C4-2B (cell line): ENCODE results near the gene PPP1CB.
"Not testable (repeated sequence)": the region's sequence is repeated elsewhere in the genome, so short reads cannot be mapped to it uniquely, and the experiment has no call there.

Experiments
- H3K27ac ChIP-seq: fragments of 450-650 bp; 2 replicates; pipeline ENCODE4 v1.5.1; 2017
- ZFX ChIP-seq: fragments of 450-650 bp; IDR thresholded peaks from 2 replicates; pipeline ENCODE4 v1.6.1; 2017
- TF ChIP-seq, protein P1 (sequence below): fragments of 450-650 bp; conservative IDR thresholded peaks from 2 replicates; pipeline ENCODE4 v1.5.1; 2017; ENCODE audit warnings: mild to moderate bottlenecking

PPP1CB gene

DNA sequence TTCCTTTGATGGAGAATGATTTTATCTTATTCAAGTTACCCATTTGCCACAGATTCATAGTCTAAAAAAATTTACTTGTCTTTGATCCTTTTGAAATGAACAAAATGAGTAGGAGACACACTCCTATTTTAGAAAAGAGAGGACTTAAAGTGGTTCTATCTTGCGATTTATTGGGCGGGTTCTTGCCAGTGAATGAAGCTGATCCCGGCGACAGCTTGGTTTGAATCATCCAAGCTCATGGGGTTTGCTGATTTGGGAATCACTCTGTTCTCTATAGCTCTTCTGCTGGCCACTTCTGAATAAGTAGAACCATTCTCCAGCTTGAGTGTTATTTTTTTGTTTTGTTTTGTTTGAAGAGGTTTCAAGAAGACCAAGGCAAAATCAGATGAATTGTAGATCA lies 25.5 kb upstream of the PPP1CB start:
- TF ChIP-seq, protein P1, sequence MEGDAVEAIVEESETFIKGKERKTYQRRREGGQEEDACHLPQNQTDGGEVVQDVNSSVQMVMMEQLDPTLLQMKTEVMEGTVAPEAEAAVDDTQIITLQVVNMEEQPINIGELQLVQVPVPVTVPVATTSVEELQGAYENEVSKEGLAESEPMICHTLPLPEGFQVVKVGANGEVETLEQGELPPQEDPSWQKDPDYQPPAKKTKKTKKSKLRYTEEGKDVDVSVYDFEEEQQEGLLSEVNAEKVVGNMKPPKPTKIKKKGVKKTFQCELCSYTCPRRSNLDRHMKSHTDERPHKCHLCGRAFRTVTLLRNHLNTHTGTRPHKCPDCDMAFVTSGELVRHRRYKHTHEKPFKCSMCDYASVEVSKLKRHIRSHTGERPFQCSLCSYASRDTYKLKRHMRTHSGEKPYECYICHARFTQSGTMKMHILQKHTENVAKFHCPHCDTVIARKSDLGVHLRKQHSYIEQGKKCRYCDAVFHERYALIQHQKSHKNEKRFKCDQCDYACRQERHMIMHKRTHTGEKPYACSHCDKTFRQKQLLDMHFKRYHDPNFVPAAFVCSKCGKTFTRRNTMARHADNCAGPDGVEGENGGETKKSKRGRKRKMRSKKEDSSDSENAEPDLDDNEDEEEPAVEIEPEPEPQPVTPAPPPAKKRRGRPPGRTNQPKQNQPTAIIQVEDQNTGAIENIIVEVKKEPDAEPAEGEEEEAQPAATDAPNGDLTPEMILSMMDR: no peak
- TF ChIP-seq ZFX: no peak
- no peak overlapping the region for H3K27ac ChIP-seq

DNA sequence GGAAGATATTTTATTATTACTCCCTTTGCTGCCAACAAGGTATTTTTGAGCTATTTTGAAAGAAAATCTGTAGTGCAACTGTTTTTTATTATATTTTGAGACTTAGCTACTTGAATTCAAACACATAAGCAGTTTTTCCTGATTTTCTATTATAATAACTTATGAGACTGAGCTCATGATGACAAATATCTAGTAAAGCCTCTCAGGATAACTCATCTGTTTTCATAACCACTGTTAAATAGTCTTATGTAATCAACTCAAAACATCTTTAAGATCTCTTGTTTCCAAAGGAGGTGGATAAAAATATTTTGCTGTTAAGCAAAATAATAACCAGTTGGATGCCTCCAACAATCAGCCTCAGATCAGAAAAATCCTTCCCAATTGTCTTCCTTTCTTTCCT lies 21.9 kb upstream of the PPP1CB start:
- TF ChIP-seq ZFX: no peak
- TF ChIP-seq, protein P1: no peak
- no peak overlapping the region for H3K27ac ChIP-seq

DNA sequence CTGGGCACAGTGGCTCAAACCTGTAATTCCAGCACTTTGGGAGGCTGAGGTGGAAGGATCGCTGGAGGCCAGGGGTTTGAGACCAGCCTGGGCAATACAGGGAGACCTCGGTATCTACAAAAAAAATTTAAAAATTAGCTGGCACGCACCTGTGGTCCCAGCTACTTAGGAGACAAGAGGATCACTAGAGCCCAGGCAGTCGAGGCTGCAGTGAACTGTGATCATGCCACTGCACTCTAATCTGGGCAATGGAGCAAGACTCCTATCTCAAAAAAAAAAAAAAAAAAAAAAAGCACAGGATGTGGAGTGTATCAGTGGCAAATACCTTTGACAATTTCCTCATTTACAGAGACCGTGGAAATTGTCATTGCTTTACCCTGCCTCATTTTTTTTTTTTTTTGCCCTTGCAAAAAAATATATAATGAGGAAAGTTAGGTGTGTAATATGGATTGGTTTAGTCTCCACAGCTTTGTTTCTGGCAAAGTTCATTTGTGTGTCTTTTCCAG lies 20.9 kb upstream of the PPP1CB start:
- TF ChIP-seq, protein P1: no peak
- no peak for TF ChIP-seq ZFX
- no peak overlapping the region for H3K27ac ChIP-seq

DNA sequence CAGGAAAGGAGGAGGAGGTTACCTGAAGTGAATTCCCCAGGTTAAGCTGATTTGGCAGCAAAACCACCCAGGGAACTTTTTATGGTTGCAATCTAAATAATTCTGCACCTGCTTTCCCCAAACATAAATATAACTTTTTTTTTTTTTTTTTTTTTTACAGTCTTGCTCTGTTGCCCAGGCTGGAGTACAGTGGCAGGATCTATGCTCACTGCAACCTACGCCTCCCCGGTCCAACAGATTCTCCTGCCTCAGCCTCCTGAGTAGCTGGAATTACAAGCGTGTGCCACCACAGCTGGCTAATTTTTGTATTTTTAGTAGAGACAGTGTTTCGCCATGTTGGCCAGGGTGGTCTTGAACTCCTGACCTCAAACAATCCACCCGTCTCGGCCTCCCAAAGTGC lies 16.1 kb upstream of the PPP1CB start:
- TF ChIP-seq ZFX: no peak
- TF ChIP-seq, protein P1: no peak

DNA sequence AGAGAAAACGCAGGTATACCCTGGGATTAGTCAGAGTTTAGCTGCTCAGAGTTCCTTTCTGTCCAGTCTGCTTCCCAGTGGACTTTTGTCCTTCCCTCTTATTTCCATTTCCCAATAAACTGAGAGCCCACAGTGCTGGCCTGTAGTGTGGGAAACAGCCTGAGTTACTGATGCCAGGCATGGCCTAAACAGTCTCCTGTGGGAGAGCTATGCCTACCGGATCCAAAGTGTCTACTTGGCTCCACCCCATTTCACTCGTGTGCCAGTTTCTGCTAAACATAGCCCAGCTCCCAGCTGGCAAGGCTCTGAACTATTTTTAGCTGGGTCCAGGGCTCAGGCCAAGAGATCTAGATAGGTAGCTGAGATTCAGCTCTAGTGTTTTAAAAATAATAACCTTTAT lies 15.6 kb upstream of the PPP1CB start:
- peak overlapping the region; percentile 68 for H3K27ac ChIP-seq
- TF ChIP-seq, protein P1: no peak
- TF ChIP-seq ZFX: no peak

More for the DNA sequence above, 16.1 kb upstream of the PPP1CB start:
- H3K27ac ChIP-seq: peak overlapping the region; percentile 68

DNA sequence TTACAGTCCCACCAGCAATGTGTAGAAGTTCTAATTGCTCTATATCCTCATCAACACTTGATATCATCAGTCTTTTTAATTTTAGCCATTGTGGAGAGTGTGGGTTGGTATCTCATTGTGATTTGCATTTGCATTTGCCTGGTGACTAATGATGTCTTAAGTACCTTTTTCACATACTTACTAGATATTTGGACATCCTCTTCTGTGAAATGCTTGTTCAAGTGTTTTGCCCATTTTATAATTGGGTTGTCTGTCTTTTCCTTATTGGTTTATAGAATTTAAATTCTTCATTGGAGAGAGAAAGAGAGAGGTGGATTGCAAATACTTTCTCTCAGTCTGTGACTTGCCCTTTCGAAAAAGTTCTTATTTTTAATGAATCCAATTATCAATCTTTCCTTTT lies 14.0 kb upstream of the PPP1CB start:
- TF ChIP-seq ZFX: no peak
- TF ChIP-seq, protein P1: no peak

DNA sequence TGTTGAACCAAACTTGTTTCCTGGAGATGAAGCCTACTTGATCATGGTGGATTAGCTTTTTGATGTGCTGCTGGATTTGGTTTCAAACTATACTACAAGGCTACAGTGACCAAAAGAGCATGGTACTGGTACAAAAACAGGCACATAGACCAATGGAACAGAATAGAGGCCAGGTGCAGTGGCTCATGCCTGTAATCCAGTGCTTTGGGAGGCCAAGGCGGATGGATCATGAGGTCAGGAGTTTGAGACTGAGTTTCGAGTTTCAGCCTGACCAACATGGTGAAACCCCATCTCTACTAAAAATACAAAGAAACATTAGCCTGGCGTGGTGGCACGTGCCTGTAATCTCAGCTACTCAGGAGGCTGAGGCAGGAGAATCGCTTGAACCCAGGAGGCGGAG lies 9.0 kb upstream of the PPP1CB start:
- H3K27ac ChIP-seq: not testable (repeated sequence)

More for the DNA sequence above, 14.0 kb upstream of the PPP1CB start:
- H3K27ac ChIP-seq: no peak overlapping the region

DNA sequence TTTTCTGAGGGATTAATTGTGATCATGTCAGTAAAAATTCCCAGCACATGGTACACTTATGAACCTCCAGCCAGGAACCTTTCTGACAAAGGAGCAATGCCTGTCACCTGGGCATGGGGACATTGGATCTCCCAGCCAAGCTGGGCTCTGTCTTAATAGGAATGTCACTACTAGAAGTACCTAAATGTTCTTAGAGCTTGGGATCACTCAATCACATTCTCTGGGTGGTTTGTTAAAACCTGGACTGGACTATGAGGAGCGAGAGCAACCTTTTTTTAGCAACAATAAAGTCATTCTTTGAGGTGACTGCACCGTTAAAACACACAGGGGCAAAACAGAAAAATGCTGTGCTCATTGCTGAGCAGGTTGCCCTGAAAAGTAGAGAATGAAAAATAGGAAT lies 6.4 kb upstream of the PPP1CB start:
- TF ChIP-seq, protein P1: no peak
- no peak for TF ChIP-seq ZFX
- H3K27ac ChIP-seq: peak overlapping the region; percentile 86
